Subcutaneous adipose tissue (tissue), 4 donors: ENCODE measurements around the gene NRAS. TPM values are rescaled to one million over a fixed set of nuclear protein-coding genes. Genes with fewer than 3 reads are reported as not detected.

Experiments
- CTCF ChIP-seq: fragments of 450-650 bp; IDR thresholded peaks from one replicate; pipeline ENCODE4 v1.5.1; 2016; ENCODE audit warnings: low read depth, mild to moderate bottlenecking, control low read depth, antibody characterized with exemption, moderate library complexity
- total RNA-seq, 4 donors: library from RNA; depleted of rRNA; stranded (reverse); fragments of >200 nt; gene quantifications; one replicate each; pipeline ENCODE4 v1.1.0, GENCODE V29; 2016

Gene NRAS
- total RNA-seq, result 10 to 100 TPM; 23.5 to 38.8 (median 31.1) TPM

DNA sequence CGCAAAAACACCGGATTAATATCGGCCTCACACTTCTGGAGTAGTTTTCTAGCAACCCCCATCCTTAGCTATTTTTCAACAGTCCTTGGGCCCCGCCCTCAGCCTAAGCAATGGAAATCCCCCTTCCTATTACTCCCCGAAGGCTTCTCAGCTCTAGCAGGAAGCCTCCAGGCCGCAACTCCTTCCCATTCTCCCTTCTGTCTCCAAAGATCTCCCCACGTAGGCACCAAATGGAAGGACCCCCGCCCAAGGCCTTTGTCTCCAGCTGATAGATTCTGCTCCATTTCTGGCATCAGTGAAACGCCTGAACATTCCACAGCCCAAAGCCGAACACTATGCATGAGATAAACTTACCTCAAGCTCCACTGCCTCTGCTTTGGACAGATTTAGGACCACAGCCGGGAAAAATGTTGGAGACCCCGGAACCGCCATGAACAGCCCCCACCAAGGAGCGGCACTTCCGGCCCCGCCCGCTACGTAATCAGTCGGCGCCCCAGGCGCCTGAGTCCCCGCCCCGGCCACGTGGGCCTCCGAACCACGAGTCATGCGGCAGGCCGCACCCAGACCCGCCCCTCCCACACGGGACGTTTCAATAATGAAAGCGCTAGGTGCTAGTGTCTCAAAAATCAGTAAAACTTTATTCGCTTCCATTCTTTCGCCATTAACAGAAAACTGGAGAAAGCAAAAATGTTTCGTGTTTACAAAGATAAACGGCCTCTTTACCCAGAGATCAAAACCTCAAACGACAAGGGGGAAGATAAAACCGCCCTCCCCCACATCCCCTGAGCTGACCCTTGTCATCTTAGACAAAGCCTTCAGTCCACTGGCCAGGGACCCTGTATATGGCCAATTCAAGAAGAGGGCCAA lies at the start of gene NRAS:
TSS of gene NRAS (minus strand) at position 468 of the 867 bp plus-strand sequence. CDS start 611 bp downstream, outside the sequence.
- no peak for TF ChIP-seq CTCF

GRCh38 chr1:114764689-114765088 lies 48.1 kb upstream of the NRAS start:
- TF ChIP-seq CTCF, result no peak

DNA sequence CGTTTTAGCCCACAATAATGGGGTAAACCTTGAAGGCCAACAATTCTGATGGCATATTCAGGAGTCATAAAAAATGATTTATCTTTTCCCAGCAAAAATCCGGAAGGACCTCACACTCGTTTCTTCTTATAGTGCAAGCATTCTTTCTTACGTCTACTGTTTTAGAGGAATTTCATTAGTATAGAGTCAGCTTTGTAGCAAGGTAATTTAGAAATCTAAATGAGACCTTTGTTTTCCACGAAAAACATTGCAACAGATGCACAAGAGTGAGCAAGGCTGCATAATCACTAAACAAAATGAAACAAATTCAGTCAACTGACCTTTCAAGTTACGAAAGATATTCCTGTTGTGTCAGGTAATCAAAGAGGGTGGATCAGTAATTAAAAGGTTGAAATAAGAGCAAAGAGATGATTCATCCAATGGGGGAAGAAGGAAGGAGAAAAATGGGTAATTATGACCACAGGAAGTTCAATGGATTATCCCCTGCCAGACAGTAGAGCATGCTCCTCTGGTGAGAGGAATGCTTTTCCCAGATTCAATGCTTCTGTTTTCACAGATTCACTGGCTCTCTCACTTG lies 41.8 kb upstream of the NRAS start:
- TF ChIP-seq CTCF, result no peak

GRCh38 chr1:114757455-114758255 lies 41.1 kb upstream of the NRAS start, which contains the start of gene CSDE1:
CSDE1 (minus strand) TSS chr1:114757984; CDS start chr1:114739890, 18,094 bp downstream.
- no peak for TF ChIP-seq CTCF

GRCh38 chr1:114756949-114757454 lies 40.4 kb upstream of the NRAS start:
- TF ChIP-seq CTCF, result no peak

DNA sequence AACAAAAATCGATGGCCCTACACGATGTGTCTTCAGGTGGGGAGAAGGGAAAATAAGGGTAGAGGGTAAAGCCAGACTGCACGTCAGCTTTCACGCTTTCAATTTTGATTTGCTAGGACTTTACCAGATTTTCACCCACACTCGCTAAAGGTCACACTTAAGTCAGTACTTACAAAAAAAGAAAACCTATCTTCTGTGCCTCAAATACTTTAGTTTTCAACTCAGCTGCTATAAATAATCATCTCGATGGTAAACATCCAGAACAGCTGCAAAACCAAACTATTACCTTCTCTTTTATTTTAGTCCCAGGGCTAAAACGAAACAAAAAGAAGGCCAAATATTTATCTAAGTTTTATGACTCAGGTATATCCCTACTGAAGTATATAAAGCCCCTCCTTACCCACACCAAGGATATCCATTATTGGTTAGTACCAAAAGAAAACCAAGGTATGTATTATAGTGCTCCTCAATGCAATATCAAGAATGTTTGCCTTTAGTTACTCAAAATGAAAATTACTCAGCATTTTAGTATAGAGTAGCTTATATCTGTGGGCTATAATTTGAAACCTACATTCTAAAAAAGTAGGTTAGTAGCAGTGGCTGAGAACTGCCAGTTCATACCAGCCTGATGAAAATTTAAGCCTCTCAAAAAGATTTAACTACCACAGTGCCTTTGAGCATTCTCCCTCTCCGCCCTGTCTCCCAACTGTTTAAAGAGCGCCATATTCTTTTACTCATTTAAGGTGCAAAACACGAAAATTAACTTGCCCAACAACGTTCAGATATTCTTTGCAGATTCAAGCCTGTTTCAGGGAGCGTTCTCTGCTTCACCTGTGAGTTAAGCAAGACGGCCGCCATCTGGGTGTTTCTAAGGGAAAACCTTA lies 39.7 kb upstream of the NRAS start:
- no peak for TF ChIP-seq CTCF
